ENCODE data around the gene LRRFIP1.

Gene LRRFIP1

DNA sequence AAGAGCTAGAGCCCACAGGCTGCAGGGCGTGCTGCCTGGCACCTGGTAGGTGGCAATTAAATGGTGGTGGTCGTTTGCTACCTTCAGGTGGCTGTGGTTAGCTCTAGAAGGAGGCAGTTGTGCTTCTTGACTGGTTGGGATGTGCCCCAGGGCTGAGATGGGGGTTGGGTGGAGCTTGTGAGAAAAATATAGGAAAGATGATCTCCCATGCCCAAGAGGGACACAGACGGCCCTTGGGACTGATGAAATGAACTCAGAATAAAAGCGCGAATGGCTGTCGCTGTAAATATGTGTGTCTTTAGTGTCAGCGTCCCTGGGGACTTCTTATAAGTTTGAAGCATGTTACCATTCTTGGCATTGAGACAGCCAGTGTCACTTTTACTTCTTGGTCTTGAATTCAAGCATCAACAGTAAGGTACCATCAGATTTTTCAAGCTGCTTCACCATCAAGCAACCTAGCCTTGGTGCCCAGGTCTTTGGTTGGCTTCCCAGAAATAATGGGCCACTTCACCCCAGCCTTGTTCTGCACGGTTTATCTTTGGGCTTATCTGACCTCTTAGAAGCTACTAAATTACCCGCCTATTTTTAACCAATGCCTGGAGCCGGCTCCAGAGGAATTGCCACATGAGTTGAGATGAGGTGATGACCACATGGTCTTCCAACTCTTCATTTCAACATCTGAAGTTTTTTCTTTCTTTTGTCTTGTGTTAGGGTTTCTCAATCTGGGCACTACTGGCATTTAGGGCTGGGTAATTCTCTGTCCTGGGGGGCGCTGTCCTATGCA is 11.9 kb downstream of the LRRFIP1 start:
- no peak for DNase-seq (ENCODE audit: low read depth in 2 of 2, low spot score in 1 of 2)

- DNase-seq (ENCODE audit: low read depth in 2 of 2, low spot score in 1 of 2), result no peak
These were observed 12.4 kb downstream of the LRRFIP1 start for GRCh38 chr2:237639836-237640220.

GRCh38 chr2:237640493-237640998 is 13.2 kb downstream of the LRRFIP1 start:
- no peak for DNase-seq (ENCODE audit: low read depth in 2 of 2, low spot score in 1 of 2)

- no peak for DNase-seq (ENCODE audit: low read depth in 2 of 2, low spot score in 1 of 2)
These were observed 14.8 kb downstream of the LRRFIP1 start for GRCh38 chr2:237642038-237642734.

- DNase-seq (ENCODE audit: low read depth in 2 of 2, low spot score in 1 of 2), result no peak
These were observed 15.7 kb downstream of the LRRFIP1 start for GRCh38 chr2:237643066-237643465.

GRCh38 chr2:237643582-237644380 is 16.4 kb downstream of the LRRFIP1 start:
- DNase-seq (ENCODE audit: low read depth in 2 of 2, low spot score in 1 of 2), result no peak

- DNase-seq (ENCODE audit: low read depth in 2 of 2, low spot score in 1 of 2), result no peak
These were observed 17.0 kb downstream of the LRRFIP1 start for GRCh38 chr2:237644381-237644703.

DNA sequence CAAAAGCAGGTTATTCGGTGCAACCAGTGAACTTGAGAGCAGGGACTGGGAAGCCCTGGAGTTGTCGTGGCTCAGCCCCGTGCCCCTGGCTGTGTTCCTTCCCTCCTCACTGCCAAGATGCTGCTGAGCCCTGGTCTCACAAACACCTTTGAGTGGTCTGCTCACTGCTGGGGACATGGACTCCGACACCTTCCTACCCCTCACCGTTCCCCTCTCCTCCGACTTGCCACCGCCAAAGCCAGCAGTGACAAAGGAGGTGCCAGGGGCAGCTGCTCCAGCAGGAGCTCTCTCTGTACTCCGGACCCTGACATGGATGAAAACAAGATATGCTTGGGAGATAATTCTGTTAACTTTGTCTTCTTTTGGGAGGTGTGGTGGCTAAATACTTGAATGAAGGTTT is 17.9 kb downstream of the LRRFIP1 start:
- DNase-seq (ENCODE audit: low read depth in 2 of 2, low spot score in 1 of 2), result no peak

- DNase-seq (ENCODE audit: low read depth in 2 of 2, low spot score in 1 of 2), result no peak
These were observed 20.0 kb downstream of the LRRFIP1 start for GRCh38 chr2:237647176-237648015.

DNA sequence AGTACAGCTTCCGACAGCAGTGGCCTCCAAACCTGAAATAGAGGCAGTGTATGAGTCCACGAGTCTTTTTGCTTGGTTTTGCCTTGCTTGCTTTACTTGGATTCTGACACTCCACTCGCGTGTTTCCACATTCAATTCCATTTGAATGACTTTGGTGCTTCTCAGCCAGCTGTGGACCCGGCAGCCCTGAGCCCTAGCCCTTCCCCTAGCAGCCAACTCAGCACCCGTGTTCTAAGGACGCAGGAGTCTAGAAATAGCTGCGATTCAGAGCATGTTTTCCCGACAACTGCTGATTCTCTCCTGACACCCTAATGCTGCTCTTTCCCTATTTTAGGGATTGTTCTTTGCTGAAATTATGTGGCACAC is 20.6 kb downstream of the LRRFIP1 start:
- no peak for DNase-seq (ENCODE audit: low read depth in 2 of 2, low spot score in 1 of 2)

- no peak for DNase-seq (ENCODE audit: low read depth in 2 of 2, low spot score in 1 of 2)
These were observed 22.4 kb downstream of the LRRFIP1 start for GRCh38 chr2:237649541-237650454.

DNA sequence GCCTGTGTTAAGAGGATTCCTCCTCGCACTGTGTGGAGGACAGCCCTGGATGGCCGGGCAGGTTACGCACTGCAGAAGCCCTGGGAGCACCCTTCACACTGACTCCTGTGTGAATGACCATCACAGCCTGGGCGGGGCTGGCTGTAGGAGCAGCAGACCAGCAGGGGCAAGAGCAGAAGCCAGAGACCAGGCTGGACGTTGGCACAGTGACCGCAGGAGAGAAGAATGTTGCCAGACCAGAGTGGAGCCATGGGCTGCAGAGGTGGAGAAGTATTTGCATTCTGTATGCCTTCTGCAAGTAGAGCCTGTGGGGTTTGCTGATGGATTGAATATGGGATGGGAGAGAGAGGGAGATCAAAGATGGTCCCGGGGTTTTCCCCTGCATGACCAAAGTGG is 23.1 kb downstream of the LRRFIP1 start:
- no peak for DNase-seq (ENCODE audit: low read depth in 2 of 2, low spot score in 1 of 2)

- no peak for DNase-seq (ENCODE audit: low read depth in 2 of 2, low spot score in 1 of 2)
These were observed 24.4 kb downstream of the LRRFIP1 start for GRCh38 chr2:237651761-237652160.

DNA sequence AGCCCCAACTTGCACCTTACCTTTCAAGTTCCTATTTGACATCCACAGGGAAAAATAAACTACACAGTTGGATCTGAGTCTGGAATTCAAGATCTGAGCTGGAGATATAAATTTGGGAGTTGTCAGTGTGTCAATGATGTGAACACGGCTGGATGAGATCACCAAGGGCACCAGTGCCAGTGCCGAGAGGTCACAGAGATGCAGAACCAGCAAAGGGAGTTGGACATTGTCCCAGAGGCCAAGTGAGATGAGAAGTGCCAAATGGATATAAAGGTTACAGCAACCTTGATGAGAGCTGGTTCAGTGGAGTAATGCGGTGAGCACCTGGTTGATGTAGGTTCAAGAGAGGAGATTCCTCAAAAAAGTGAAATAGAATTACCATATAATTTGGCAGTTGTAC is 24.8 kb downstream of the LRRFIP1 start:
- DNase-seq (ENCODE audit: low read depth in 2 of 2, low spot score in 1 of 2), result no peak

DNA sequence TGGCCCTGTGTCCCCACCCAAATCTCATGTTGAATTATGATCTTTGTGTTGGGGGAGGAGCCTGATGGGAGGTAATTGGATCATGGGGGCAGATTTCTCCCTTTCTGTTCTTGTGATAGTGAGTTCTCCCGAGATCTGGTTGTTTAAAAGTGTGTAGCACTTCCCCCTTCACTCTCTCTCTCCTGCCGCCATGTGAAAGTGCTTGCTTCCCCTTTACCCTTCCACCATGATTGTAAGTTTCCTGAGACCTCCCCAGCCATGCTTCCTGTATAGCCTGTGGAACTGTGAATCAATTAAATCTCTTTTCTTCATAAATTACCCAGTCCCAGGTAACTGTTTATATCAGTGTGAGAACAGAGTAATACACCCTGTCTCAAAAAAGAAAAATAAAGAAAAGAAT is 25.5 kb downstream of the LRRFIP1 start:
- no peak for DNase-seq (ENCODE audit: low read depth in 2 of 2, low spot score in 1 of 2)

DNA sequence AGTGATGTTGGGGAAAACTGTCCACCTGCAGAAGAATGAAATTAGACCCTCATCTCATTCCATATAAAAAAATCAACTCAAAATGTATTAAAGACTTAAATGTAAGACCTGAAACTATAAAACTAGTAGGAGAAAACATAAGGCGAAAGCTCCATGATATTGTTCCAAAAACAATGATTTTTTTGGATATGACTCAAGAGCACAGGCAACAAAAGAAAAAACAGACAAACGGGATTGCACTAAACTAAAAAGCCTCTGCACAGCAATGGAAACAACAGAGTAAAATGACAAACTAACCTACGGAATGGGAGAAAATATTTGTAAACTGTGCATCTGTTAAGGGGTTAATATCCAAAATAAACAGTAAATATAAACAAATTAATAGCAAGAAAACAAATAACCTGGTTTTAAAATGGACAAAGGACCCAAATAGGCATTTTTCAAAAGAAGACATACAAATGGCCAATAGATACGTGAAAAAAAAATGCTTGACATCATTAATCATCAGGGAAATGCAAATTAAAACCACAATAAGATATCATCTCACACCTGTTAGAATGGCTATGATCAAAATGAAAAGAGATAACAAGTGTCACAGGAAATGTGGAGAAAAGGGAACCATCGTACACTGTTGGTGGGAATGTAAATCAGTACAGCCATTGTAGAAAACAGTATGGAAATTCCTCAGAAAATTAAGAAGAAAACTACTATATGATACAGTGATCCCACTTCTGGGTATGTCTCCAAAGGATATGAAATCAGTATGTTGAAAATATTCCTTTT is 26.6 kb downstream of the LRRFIP1 start:
- DNase-seq (ENCODE audit: low read depth in 2 of 2, low spot score in 1 of 2), result no peak

- no peak for DNase-seq (ENCODE audit: low read depth in 2 of 2, low spot score in 1 of 2)
These were observed 29.7 kb downstream of the LRRFIP1 start for GRCh38 chr2:237657063-237657462.

- DNase-seq (ENCODE audit: low read depth in 2 of 2, low spot score in 1 of 2), result no peak
These were observed 33.1 kb downstream of the LRRFIP1 start for GRCh38 chr2:237660381-237660900.

DNA sequence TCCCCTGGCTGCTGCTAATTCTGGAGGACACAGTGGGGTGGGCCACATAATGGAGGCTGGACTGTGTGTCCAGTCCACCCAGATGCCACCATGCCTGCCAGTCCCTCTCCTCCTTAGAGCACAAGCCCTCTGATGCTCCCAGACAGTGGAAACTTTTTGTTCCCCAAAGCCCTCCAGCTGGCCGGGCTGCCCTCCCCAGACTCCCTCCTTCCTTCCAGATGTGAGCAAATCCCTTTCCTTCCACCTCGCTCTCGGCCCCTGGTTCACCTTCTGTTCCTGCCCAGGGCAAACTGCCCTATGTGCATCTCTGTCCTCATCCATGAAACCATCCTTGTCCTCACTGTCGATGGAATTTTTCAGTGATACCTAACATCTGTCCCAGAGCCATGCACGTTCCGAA is 33.9 kb downstream of the LRRFIP1 start:
- no peak for DNase-seq (ENCODE audit: low read depth in 2 of 2, low spot score in 1 of 2)

Measured in stimulated activated CD8-positive, alpha-beta memory T cell treated with anti-CD3 and anti-CD28 coated beads, Interleukin-4, amount 100 ng/mL, for 1 hour (primary cell).